NT2/D1 (cell line): ENCODE measurements around the gene ZFHX2.

ENCODE experiments used
- YY1 ChIP-seq: IDR thresholded peaks from 2 replicates; pipeline ENCODE4 v1.6.1; 2011; ENCODE audit not compliant: insufficient read length, insufficient read depth
- ZNF274 ChIP-seq: IDR thresholded peaks from 2 replicates; pipeline ENCODE4 v1.6.1; 2011; ENCODE audit warnings: mild to moderate bottlenecking, low read depth, low read length

- TF ChIP-seq ZNF274 (no peak), YY1 (no peak)
Measured at GRCh38 chr14:23564181-23564812, 12.7 kb upstream of the ZFHX2 start.
